Esophagus squamous epithelium (tissue), 5 donors: Measurements from ENCODE around the gene RAB13. TPM values are rescaled to one million over a fixed set of nuclear protein-coding genes. Genes with fewer than 3 reads are reported as not detected.

Experiments used
- DNase-seq: peaks from one replicate; lab custom pipeline; 2025; lab: John Stamatoyannopoulos, UW
- H3K27ac ChIP-seq, 4 donors: fragments of 200-600 bp; sonication (generic); one replicate each; pipeline ENCODE4 v1.5.1; 2016 to 2019; ENCODE audit warnings: mild to moderate bottlenecking in 1 of 4
- H3K27me3 ChIP-seq, 4 donors: fragments of 200-600 bp; sonication (generic); 1 replicate in 3 of 4; 2 replicates in 1 of 4; pipeline versions ENCODE4 v1.5.1 to v1.6.0; 2017 to 2021; ENCODE audit warnings: antibody characterized with exemption in 1 of 4
- H3K36me3 ChIP-seq, 3 donors: fragments of 200-600 bp; sonication (generic); one replicate each; pipeline ENCODE4 v1.5.1; 2016 to 2019
- H3K4me1 ChIP-seq, 3 donors: fragments of 200-600 bp; sonication (generic); one replicate each; pipeline ENCODE4 v1.5.1; 2017 to 2019
- H3K4me3 ChIP-seq, 4 donors: fragments of 200-600 bp; sonication (generic); 1 replicate in 3 of 4; 2 replicates in 1 of 4; pipeline ENCODE4 v1.5.1; 2016 to 2019; ENCODE audit warnings: mild to moderate bottlenecking in 2 of 4, moderate library complexity in 1 of 4
- H3K9me3 ChIP-seq, 3 donors: fragments of 200-600 bp; sonication (generic); one replicate each; pipeline ENCODE4 v1.5.1; 2016 to 2019
- CTCF ChIP-seq, 6 experiments: fragments of 450-650 bp in 4 of 6; fragments of 200-600 bp in 2 of 6; sonication (generic) in 2 of 6; IDR thresholded peaks; one replicate each; pipeline ENCODE4 v1.5.1; 2016 to 2019; ENCODE audit warnings: antibody characterized with exemption in 6 of 6, mild to moderate bottlenecking in 4 of 6, moderate library complexity in 4 of 6
- POLR2A ChIP-seq, 4 donors: fragments of 450-650 bp; IDR thresholded peaks; one replicate each; pipeline ENCODE4 v1.6.1; 2017; ENCODE audit warnings: antibody characterized with exemption in 4 of 4, mild to moderate bottlenecking in 4 of 4, moderate library complexity in 3 of 4
- WGBS, 2 donors: methylation state at CpG; one replicate each; pipeline ENCODE4 v1.1.5; 2018; 5-methylcytosine and 5-hydroxymethylcytosine counted together
- intact Hi-C: fragments of 100-400 bp; cut with DNase I; formaldehyde crosslinking; loops from one replicate; pipeline ENCODE4 v1.15.0; 2022
- total RNA-seq, 4 donors: library from RNA; depleted of rRNA; stranded (reverse); fragments of >200 nt; gene quantifications; one replicate each; pipeline ENCODE4 v1.1.0, GENCODE V29; 2016
- donor health status: DM: yes; HTN: yes; CAD: no.

The RAB13 gene
- total RNA-seq, 4 donors from 2014 or later: 24.1 to 45.8 (median 35.5) TPM

- peaks cover 5 to 69% (median 45%) of the 10 kb centered on the region in 3 donors for H3K36me3 ChIP-seq
- no peaks in the 10 kb centered on the region for H3K27me3 ChIP-seq
- DNase-seq: no peak
- H3K27ac ChIP-seq: peak overlapping the region; percentile 91 to 100 (median 96)
- no peak for TF ChIP-seq CTCF (IDR thresholded peaks at IDR 0.05)
- TF ChIP-seq POLR2A (IDR thresholded peaks at IDR 0.05): no peak
- H3K4me1 ChIP-seq: peaks cover 14 to 39% (median 21%) of the 10 kb centered on the region in 3 donors
- WGBS, 2 donors: 73 to 83% methylated on average over 2 to 7 of the region's 15 CpGs
- H3K9me3 ChIP-seq: no peaks in the 10 kb centered on the region
- intact Hi-C loops: no loop called here
- peak overlapping the region in 3 of 4 donors; percentile 77 to 100 (median 99) for H3K4me3 ChIP-seq
These were observed 41.9 kb downstream of the RAB13 start for GRCh38 chr1:153944005-153944826.

- Histone ChIP-seq H3K4me3 (no peak overlapping the region), H3K4me1 (peaks cover 14 to 39% (median 21%) of the 10 kb centered on the region in 3 donors), H3K27me3 (no peaks in the 10 kb centered on the region), H3K9me3 (no peaks in the 10 kb centered on the region), H3K36me3 (peaks cover 5 to 69% (median 32%) of the 10 kb centered on the region in 3 donors), H3K27ac (no peak overlapping the region)
- 86% methylated on average over 7 of the region's 11 CpGs; no CpG with 5 or more reads in 1 of the 2 donors for WGBS, 2 donors
- intact Hi-C loops: no loop called here
- DNase-seq: no peak
- no peak for TF ChIP-seq CTCF (IDR thresholded peaks at IDR 0.05)
- TF ChIP-seq POLR2A (IDR thresholded peaks at IDR 0.05): no peak
These were observed 43.2 kb downstream of the RAB13 start for GRCh38 chr1:153942766-153943549.

- intact Hi-C loops: no loop called here
- no peak for TF ChIP-seq CTCF (IDR thresholded peaks at IDR 0.05)
- TF ChIP-seq POLR2A (IDR thresholded peaks at IDR 0.05): no peak
- no peak for DNase-seq
These were observed 44.1 kb downstream of the RAB13 start for GRCh38 chr1:153941826-153942725.

GRCh38 chr1:153940756-153941155, 45.4 kb downstream of the RAB13 start:
- TF ChIP-seq POLR2A (IDR thresholded peaks at IDR 0.05): no peak
- TF ChIP-seq CTCF (IDR thresholded peaks at IDR 0.05): no peak
- Histone ChIP-seq H3K4me1 (peaks cover 10 to 28% (median 14%) of the 10 kb centered on the region in 3 donors), H3K27ac (no peak overlapping the region), H3K9me3 (no peaks in the 10 kb centered on the region), H3K27me3 (no peaks in the 10 kb centered on the region), H3K36me3 (peaks cover 13 to 82% (median 41%) of the 10 kb centered on the region in 3 donors), H3K4me3 (no peak overlapping the region)
- WGBS, 2 donors: 89 to 98% methylated on average over 7 of the region's 8 CpGs
- no peak for DNase-seq
- intact Hi-C loops: no loop called here

More at GRCh38 chr1:153941826-153942725, 44.1 kb downstream of the RAB13 start:
- WGBS, 2 donors: 95 to 96% methylated on average over 3 to 10 of the region's 34 CpGs
- H3K27ac ChIP-seq: no peak overlapping the region
- H3K27me3 ChIP-seq: no peaks in the 10 kb centered on the region
- peaks cover 5 to 69% (median 28%) of the 10 kb centered on the region in 3 donors for H3K36me3 ChIP-seq
- H3K4me1 ChIP-seq: peaks cover 14 to 34% (median 19%) of the 10 kb centered on the region in 3 donors
- no peaks in the 10 kb centered on the region for H3K9me3 ChIP-seq
- no peak overlapping the region for H3K4me3 ChIP-seq
